Ovary (tissue), 9 donors: ENCODE results near the gene MPND. TPM values are rescaled to one million over a fixed set of nuclear protein-coding genes. Genes with fewer than 3 reads are reported as not detected.

ENCODE experiments used
- DNase-seq, 5 donors: peaks; one replicate each; pipeline ENCODE4 v3.0.0-alpha.2; 2019 to 2020
- H3K27ac ChIP-seq, 2 donors: fragments of 200-600 bp; one replicate each; pipeline versions ENCODE4 v1.5.1 to v1.8.0; 2019 to 2022
- H3K27me3 ChIP-seq: fragments of 200-600 bp; one replicate; pipeline ENCODE4 v1.8.0; 2022
- H3K36me3 ChIP-seq: fragments of 200-600 bp; sonication (generic); one replicate; pipeline ENCODE4 v1.5.1; 2019
- H3K4me1 ChIP-seq: one replicate; pipeline ENCODE4 v1.8.1; 2013; ENCODE audit warnings: mild to moderate bottlenecking, moderate library complexity; ENCODE audit not compliant: insufficient read depth
- H3K4me3 ChIP-seq: fragments of 200-600 bp; sonication (generic); one replicate; pipeline ENCODE4 v1.5.1; 2017
- H3K9me3 ChIP-seq, 2 donors: fragments of 200-600 bp in 1 of 2; sonication (generic) in 1 of 2; one replicate each; pipeline versions ENCODE4 v1.5.1 to v1.8.1; 2013 to 2019; ENCODE audit warnings: mild to moderate bottlenecking in 1 of 2, moderate library complexity in 1 of 2
- CTCF ChIP-seq, 3 donors: fragments of 450-650 bp in 2 of 3; fragments of 200-600 bp in 1 of 3; IDR thresholded peaks; one replicate each; pipeline versions ENCODE4 v1.5.1 to v1.8.0; 2016 to 2022; ENCODE audit warnings: antibody characterized with exemption in 3 of 3, mild to moderate bottlenecking in 1 of 3
- EP300 ChIP-seq: sonication (generic); formaldehyde crosslinking; IDR thresholded peaks from one replicate; pipeline ENCODE4 v1.6.1; 2017; ENCODE audit warnings: antibody characterized with exemption
- POLR2A ChIP-seq: fragments of 450-650 bp; IDR thresholded peaks from one replicate; pipeline ENCODE4 v1.6.1; 2017; ENCODE audit warnings: antibody characterized with exemption, mild to moderate bottlenecking, moderate library complexity
- WGBS, 3 donors: extraction: QIAGEN DNeasy Blood & Tissue Kit in 1 of 3; methylation state at CpG; one replicate each; pipeline versions ENCODE4 v1.1.5 to v1.1.7; 2013 to 2017; 5-methylcytosine and 5-hydroxymethylcytosine counted together
- intact Hi-C, 4 donors: fragments of 100-400 bp; cut with DNase I; formaldehyde crosslinking; loops; one replicate each; pipeline versions ENCODE4 v1.11.0 to v1.15.1; 2022 to 2023
- polyA plus RNA-seq, 2 donors: library from polyadenylated mRNA; stranded (reverse); fragments of 200-250 nt in 1 of 2; fragments of 350-450 nt in 1 of 2; fragmentation: Illumina TruSeq in 1 of 2; extraction: RNeasy Lipid Tissue Mini Kit (QIAGEN cat#74804) in 1 of 2; gene quantifications; one replicate each; pipeline ENCODE4 v1.2.3, GENCODE V29; 2013 to 2014
- total RNA-seq, 7 donors: library from RNA; depleted of rRNA in 2 of 7; stranded (reverse); fragments of >200 nt in 2 of 7; fragmentation: NEBNext Ultra II Directional in 3 of 7; extraction: Animal tissue kit (Norgen Biotek cat#: 25700) in 3 of 7; gene quantifications; one replicate each; pipeline versions ENCODE4 v1.1.0 to v1.2.4, GENCODE V29; 2016 to 2023
- donor health status: DM: no; HTN: no; CAD: no; lungs with moderate emphysema.
- donor health status: DM: no; HTN: no; CAD: no.
- donor health status: Bipolar disorder and iron deficiency.
- donor health status: DM: yes; HTN: yes; CAD: no.
- donor health status: DM: no; HTN: no; CAD: no.
- donor health status: DM: yes; HTN: yes; CAD: no.

The MPND gene
- total and polyA plus RNA-seq, 9 donors, result 2.4 to 31.1 (median 15.1) TPM

GRCh38 chr19:4361152-4362046, 18.0 kb downstream of the MPND start:
- H3K4me3 ChIP-seq, result no peak overlapping the region
- H3K36me3 ChIP-seq, result no peaks in the 10 kb centered on the region
- H3K4me1 ChIP-seq, result peaks cover 25% of the 10 kb centered on the region
- peak overlapping the region; percentile 70 to 88 for H3K27ac ChIP-seq
- WGBS, 3 donors, result 34 to 67% (median 46%) methylated on average over 39 to 50 of the region's 50 CpGs
- TF ChIP-seq POLR2A (no peak), EP300 (no peak), CTCF (IDR thresholded peaks at IDR 0.05) (no peak)
- H3K27me3 ChIP-seq, result no peaks in the 10 kb centered on the region
- intact Hi-C loops, result no loop called here
- peak; percentile 71 to 83 (median 77) for DNase-seq
- H3K9me3 ChIP-seq, result no peaks in the 10 kb centered on the region

- no peak overlapping the region for H3K4me3 ChIP-seq
- H3K27me3 ChIP-seq, result no peaks in the 10 kb centered on the region
- 61 to 83% (median 74%) methylated on average over 32 of the region's 32 CpGs for WGBS, 3 donors
- H3K27ac ChIP-seq, result peak overlapping the region; percentile 70 to 88
- H3K36me3 ChIP-seq, result no peaks in the 10 kb centered on the region
- peak in 2 of 5 donors; percentile 51 to 57 for DNase-seq
- H3K4me1 ChIP-seq, result peaks cover 25% of the 10 kb centered on the region
- intact Hi-C loops, result no loop called here
- TF ChIP-seq POLR2A (no peak), EP300 (no peak), CTCF (IDR thresholded peaks at IDR 0.05) (no peak)
- H3K9me3 ChIP-seq, result no peaks in the 10 kb centered on the region
Observed at GRCh38 chr19:4362101-4362828, 18.9 kb downstream of the MPND start.

GRCh38 chr19:4362831-4363545, 19.6 kb downstream of the MPND start:
- Histone ChIP-seq H3K4me3 (no peak overlapping the region), H3K27ac (peak overlapping the region in 1 of 2 donors; percentile 88), H3K9me3 (no peaks in the 10 kb centered on the region), H3K4me1 (peaks cover 29% of the 10 kb centered on the region), H3K27me3 (no peaks in the 10 kb centered on the region), H3K36me3 (no peaks in the 10 kb centered on the region)
- intact Hi-C loops, result no loop called here
- TF ChIP-seq POLR2A (no peak), EP300 (no peak), CTCF (IDR thresholded peaks at IDR 0.05) (no peak)
- 70 to 78% (median 76%) methylated on average over 19 to 22 of the region's 22 CpGs for WGBS, 3 donors
- DNase-seq, result peak in 1 of 5 donors; percentile 37
